H1 (cell line): Measurements from ENCODE around the gene MMP24OS. TPM values are rescaled to one million over a fixed set of nuclear protein-coding genes. Genes with fewer than 3 reads are reported as not detected.

Source experiments
- CTCF ChIA-PET: fragments of 300-600 bp; sonication (Branson Sonifier 250); formaldehyde crosslinking; loops from one replicate; lab custom pipeline; 2021; ENCODE audit not compliant: partially characterized antibody; lab: Charles Lee
- POLR2A ChIA-PET: fragments of 300-600 bp; sonication (Branson Sonifier 250); formaldehyde crosslinking; loops from one replicate; lab custom pipeline; 2021; ENCODE audit warnings: inconsistent platforms; ENCODE audit not compliant: partially characterized antibody; lab: Charles Lee
- DNase-seq, 2 experiments: peaks; one replicate each; pipeline versions ENCODE4 v3.0.0 to v3.0.0-alpha.2; 2010 to 2022; ENCODE audit warnings: low spot score in 2 of 2, low read depth in 1 of 2, mixed read lengths in 1 of 2
- FAIRE-seq: peaks from 2 replicates; lab custom pipeline; 2011; peaks lifted over from hg19 to GRCh38; lab: Jason Lieb, UNC
- H2AFZ ChIP-seq: 2 replicates; pipeline ENCODE4 v1.8.1; 2012; ENCODE audit warnings: low read length, inconsistent platforms
- H2AK5ac ChIP-seq: 2 replicates; pipeline ENCODE4 v1.6.1; 2013; ENCODE audit warnings: low read depth, low read length
- H2BK120ac ChIP-seq: replicated peaks from 2 replicates; pipeline ENCODE3; 2013; ENCODE audit warnings: low read depth, low read length, inconsistent platforms
- H2BK12ac ChIP-seq: 2 replicates; pipeline ENCODE4 v1.6.1; 2013; ENCODE audit warnings: low read depth, low read length
- H2BK15ac ChIP-seq: 2 replicates; pipeline ENCODE4 v1.6.1; 2013; ENCODE audit warnings: low read length
- H2BK20ac ChIP-seq: 2 replicates; pipeline ENCODE4 v1.6.1; 2013; ENCODE audit warnings: low read length
- H2BK5ac ChIP-seq: 2 replicates; pipeline ENCODE4 v1.6.1; 2013; ENCODE audit warnings: low read depth, low read length
- H3K14ac ChIP-seq: 2 replicates; pipeline ENCODE4 v1.6.1; 2013; ENCODE audit warnings: inconsistent platforms; ENCODE audit not compliant: insufficient read length
- H3K18ac ChIP-seq: 2 replicates; pipeline ENCODE4 v1.6.1; 2013; ENCODE audit warnings: low read length; ENCODE audit errors: extremely low read depth
- H3K23ac ChIP-seq: 2 replicates; pipeline ENCODE4 v1.6.1; 2013; ENCODE audit warnings: inconsistent platforms; ENCODE audit not compliant: insufficient read length
- H3K23me2 ChIP-seq: 2 replicates; pipeline ENCODE4 v1.6.1; 2013; ENCODE audit warnings: low read depth, low read length
- H3K27ac ChIP-seq: 2 replicates; pipeline ENCODE4 v1.6.1; 2011; ENCODE audit warnings: low read depth, low read length, inconsistent platforms
- H3K27me3 ChIP-seq, 4 experiments: replicated peaks in 1 of 4; 1 replicate in 1 of 4; 2 replicates in 3 of 4; pipeline versions ENCODE4 v1.6.1 to v1.8.1; 2011 to 2013; ENCODE audit warnings: low read length in 3 of 4, mild to moderate bottlenecking in 3 of 4, inconsistent platforms in 2 of 4, mixed read lengths in 2 of 4, moderate library complexity in 1 of 4; ENCODE audit not compliant: control insufficient read depth in 3 of 4, insufficient read depth in 3 of 4; ENCODE audit errors: extremely low read depth in 1 of 4
- H3K36me3 ChIP-seq, 4 experiments: 2 replicates each; pipeline versions ENCODE4 v1.6.1 to v1.8.1; 2011 to 2013; ENCODE audit warnings: mild to moderate bottlenecking in 4 of 4, low read length in 3 of 4, moderate library complexity in 2 of 4, control low read depth in 1 of 4, inconsistent platforms in 1 of 4; ENCODE audit not compliant: insufficient read depth in 4 of 4, control insufficient read depth in 2 of 4
- H3K4ac ChIP-seq: replicated peaks from 2 replicates; pipeline ENCODE3; 2013; ENCODE audit warnings: low read length, low read depth, mixed read lengths, inconsistent platforms; ENCODE audit not compliant: insufficient read length
- H3K4me1 ChIP-seq, 4 experiments: replicated peaks in 1 of 4; 1 replicate in 1 of 4; 2 replicates in 3 of 4; pipeline versions ENCODE4 v1.6.1 to v1.8.1; 2011 to 2013; ENCODE audit warnings: low read length in 3 of 4, inconsistent platforms in 2 of 4, mixed read lengths in 1 of 4; ENCODE audit not compliant: insufficient read depth in 4 of 4, control insufficient read depth in 3 of 4
- H3K4me2 ChIP-seq, 2 experiments: 2 replicates each; pipeline versions ENCODE4 v1.6.1 to v1.8.1; 2011 to 2013; ENCODE audit warnings: low read depth in 2 of 2, low read length in 2 of 2, control low read depth in 1 of 2, inconsistent platforms in 1 of 2, mild to moderate bottlenecking in 1 of 2; ENCODE audit not compliant: insufficient read depth in 1 of 2
- H3K4me3 ChIP-seq, 4 experiments: fragments of 200-600, 300-600 bp in 1 of 4; sonication (generic), shearing (Covaris generic), sonication (Bioruptor Twin) in 1 of 4; 2 replicates each; pipeline versions ENCODE4 v1.5.1 to v1.8.1; 2011 to 2016; ENCODE audit warnings: low read length in 4 of 4, low read depth in 3 of 4, control low read depth in 2 of 4, inconsistent platforms in 2 of 4, mild to moderate bottlenecking in 2 of 4, mixed read lengths in 1 of 4, moderate library complexity in 1 of 4; ENCODE audit not compliant: insufficient read depth in 2 of 4; ENCODE audit errors: extremely low read depth in 1 of 4
- H3K56ac ChIP-seq: replicated peaks from 2 replicates; pipeline ENCODE3; 2013; ENCODE audit warnings: low read depth, mild to moderate bottlenecking, mixed read lengths, low read length, inconsistent platforms; ENCODE audit not compliant: insufficient read length
- H3K79me1 ChIP-seq: 2 replicates; pipeline ENCODE4 v1.6.1; 2013; ENCODE audit warnings: low read depth, low read length, control low read depth
- H3K79me2 ChIP-seq, 2 experiments: 2 replicates each; pipeline versions ENCODE4 v1.6.1 to v1.8.1; 2012 to 2013; ENCODE audit warnings: low read length in 2 of 2, mild to moderate bottlenecking in 2 of 2, inconsistent platforms in 1 of 2; ENCODE audit not compliant: insufficient read depth in 2 of 2, control insufficient read depth in 1 of 2
- H3K9ac ChIP-seq, 4 experiments: replicated peaks in 1 of 4; 1 replicate in 1 of 4; 2 replicates in 3 of 4; pipeline versions ENCODE4 v1.6.1 to v1.8.1; 2011 to 2013; ENCODE audit warnings: low read depth in 3 of 4, low read length in 3 of 4, control low read depth in 2 of 4, mild to moderate bottlenecking in 2 of 4, moderate library complexity in 2 of 4, inconsistent platforms in 1 of 4; ENCODE audit errors: extremely low read depth in 1 of 4
- H3K9me3 ChIP-seq, 2 experiments: 2 replicates each; pipeline versions ENCODE4 v1.6.1 to v1.8.1; 2012 to 2013; ENCODE audit warnings: mild to moderate bottlenecking in 2 of 2, moderate library complexity in 2 of 2, control low read depth in 1 of 2, inconsistent platforms in 1 of 2, low read depth in 1 of 2, low read length in 1 of 2, mixed read lengths in 1 of 2; ENCODE audit not compliant: insufficient read depth in 2 of 2
- H4K20me1 ChIP-seq, 2 experiments: replicated peaks in 1 of 2; 2 replicates each; pipeline versions ENCODE3 to v1.8.1; 2011 to 2013; ENCODE audit warnings: inconsistent platforms in 2 of 2, low read length in 2 of 2, mild to moderate bottlenecking in 1 of 2; ENCODE audit not compliant: insufficient read depth in 2 of 2, control insufficient read depth in 1 of 2
- H4K5ac ChIP-seq: 2 replicates; pipeline ENCODE4 v1.6.1; 2013; ENCODE audit warnings: low read length, low read depth, mixed read lengths, inconsistent platforms; ENCODE audit not compliant: insufficient read length
- H4K8ac ChIP-seq: 2 replicates; pipeline ENCODE4 v1.8.0; 2013; ENCODE audit warnings: mild to moderate bottlenecking, moderate library complexity, low read length, inconsistent platforms; ENCODE audit not compliant: insufficient read depth; ENCODE audit errors: extremely low read depth
- H4K91ac ChIP-seq: replicated peaks from 2 replicates; pipeline ENCODE3; 2013; ENCODE audit warnings: low read length, mixed read lengths, inconsistent platforms; ENCODE audit not compliant: insufficient read length
- CTBP2 ChIP-seq: IDR thresholded peaks from 2 replicates; pipeline ENCODE4 v1.7.0; 2011; ENCODE audit warnings: borderline replicate concordance, mild to moderate bottlenecking, moderate library complexity, mixed read lengths, low read length; ENCODE audit not compliant: insufficient read depth, insufficient read length
- EGR1 ChIP-seq: IDR thresholded peaks from 2 replicates; pipeline ENCODE4 v1.6.1; 2011; ENCODE audit warnings: low read depth, low read length, borderline replicate concordance
- EZH2 ChIP-seq: fragments of 200-600 bp; sonication (generic); IDR thresholded peaks from 2 replicates; pipeline ENCODE4 v1.7.1; 2012; ENCODE audit warnings: low read depth, mild to moderate bottlenecking, moderate library complexity, low read length, inconsistent platforms; ENCODE audit not compliant: severe bottlenecking
- GABPA ChIP-seq: IDR thresholded peaks from 2 replicates; pipeline ENCODE4 v1.6.1; 2011; ENCODE audit warnings: mild to moderate bottlenecking, low read length, moderate library complexity, borderline replicate concordance; ENCODE audit not compliant: insufficient read depth
- GTF2F1 ChIP-seq: IDR thresholded peaks from 2 replicates; pipeline ENCODE4 v1.6.1; 2012; ENCODE audit warnings: low read depth, low read length, improper control_type of control experiment, borderline replicate concordance
- HDAC2 ChIP-seq, 2 experiments: fragments of 300-600 bp in 1 of 2; sonication (generic) in 1 of 2; IDR thresholded peaks; 2 replicates each; pipeline ENCODE4 v1.6.1; 2011 to 2012; ENCODE audit warnings: low read depth in 2 of 2, low read length in 2 of 2, mild to moderate bottlenecking in 2 of 2, moderate library complexity in 2 of 2, borderline replicate concordance in 1 of 2, inconsistent platforms in 1 of 2
- JUN ChIP-seq: IDR thresholded peaks from 2 replicates; pipeline ENCODE4 v1.6.1; 2011; ENCODE audit warnings: low read depth, mild to moderate bottlenecking, improper control_type of control experiment, low read length
- JUND ChIP-seq: IDR thresholded peaks from 2 replicates; pipeline ENCODE4 v1.6.1; 2011; ENCODE audit warnings: mild to moderate bottlenecking, improper control_type of control experiment, low read length
- MAFK ChIP-seq: IDR thresholded peaks from 2 replicates; pipeline ENCODE4 v1.6.1; 2012; ENCODE audit warnings: low read depth, mild to moderate bottlenecking, improper control_type of control experiment, low read length
- NRF1 ChIP-seq: IDR thresholded peaks from 2 replicates; pipeline ENCODE4 v1.6.1; 2011; ENCODE audit warnings: mild to moderate bottlenecking, low read depth, low read length, improper control_type of control experiment
- POLR2AphosphoS5 ChIP-seq: IDR thresholded peaks from 2 replicates; pipeline ENCODE4 v1.6.1; 2011; ENCODE audit warnings: low read depth, low read length
- SIN3A ChIP-seq, 2 experiments: IDR thresholded peaks in 1 of 2; conservative IDR thresholded peaks in 1 of 2; 2 replicates each; pipeline ENCODE4 v1.6.1; 2011 to 2012; ENCODE audit warnings: low read length in 2 of 2, improper control_type of control experiment in 1 of 2, low read depth in 1 of 2, mild to moderate bottlenecking in 1 of 2
- TAF1 ChIP-seq: IDR thresholded peaks from 2 replicates; pipeline ENCODE4 v1.6.1; 2011; ENCODE audit warnings: mild to moderate bottlenecking, low read depth, low read length
- TBP ChIP-seq: IDR thresholded peaks from 2 replicates; pipeline ENCODE4 v1.6.1; 2011; ENCODE audit warnings: low read depth, low read length, improper control_type of control experiment
- WGBS, 2 experiments: shearing (Covaris generic) in 1 of 2; methylation state at CpG; one replicate each; pipeline versions ENCODE4 v1.1.6 to v1.1.7; 2013 to 2015; ENCODE audit warnings: low lambda C conversion rate in 2 of 2, mixed read lengths in 2 of 2, inconsistent platforms in 1 of 2, low coverage in 1 of 2, missing lambda C conversion rate in 1 of 2; ENCODE audit not compliant: insufficient replicate concordance in 2 of 2, insufficient coverage in 1 of 2, insufficient read length in 1 of 2; ENCODE audit errors: extremely low coverage in 1 of 2, missing lambda C conversion rate in 1 of 2; 5-methylcytosine and 5-hydroxymethylcytosine counted together
- polyA plus RNA-seq, 7 experiments: library from polyadenylated mRNA; depleted of rRNA in 3 of 7; stranded (reverse) in 5 of 7; unstranded in 2 of 7; fragments of >200 nt in 5 of 7; fragments of 200-250 nt in 2 of 7; gene quantifications; 1 replicate in 5 of 7; 2 replicates in 1 of 7; 4 replicates in 1 of 7; pipeline versions ENCODE4 v1.2.1 to v1.2.3, GENCODE V29; 2011 to 2013; ENCODE audit warnings: missing spikeins in 2 of 7, mixed read lengths in 2 of 7
- total RNA-seq: library from RNA; stranded (reverse); fragmentation: NEBNext Ultra II Directional; extraction: Animal tissue kit (Norgen Biotek cat#: 25700); gene quantifications from 2 replicates; pipeline ENCODE4 v1.2.1, GENCODE V29; 2021

Gene MMP24OS
- total and polyA plus RNA-seq, 2 of the 8 experiments (the other 6 are each of a cell fraction or from before 2014, with no cell fraction given), result 19.0 to 21.3 TPM

DNA sequence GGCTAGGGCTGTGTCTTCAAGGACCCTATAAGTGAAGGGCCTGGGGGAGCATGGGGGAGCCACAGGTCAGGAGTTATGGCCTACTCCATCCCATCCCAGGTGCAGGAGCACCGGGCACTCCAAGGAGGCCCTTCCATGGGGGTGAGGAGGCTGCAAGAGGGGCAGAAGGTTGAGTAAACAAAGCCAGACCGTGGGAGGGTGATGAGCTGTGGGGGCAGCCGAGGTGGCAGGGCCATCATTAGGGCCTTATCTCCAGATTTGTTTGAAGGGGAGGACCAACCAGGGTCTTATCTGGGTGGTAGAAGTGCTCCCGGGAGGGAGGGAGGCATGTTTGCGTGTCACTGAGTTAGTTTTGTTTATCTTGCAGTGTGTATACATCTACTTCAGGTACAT is 16.4 kb upstream of the MMP24OS start:
- DNase-seq, result no peak
- H2BK15ac ChIP-seq, result no peak overlapping the region
- no peak overlapping the region for H4K5ac ChIP-seq
- H3K4me2 ChIP-seq, result no peak overlapping the region
- H3K23ac ChIP-seq, result no peak overlapping the region
- ChIA-PET CTCF (interaction anchor here (2.0 to 11.5 kb wide), 2 partner anchors 13 to 36 kb away, joined by 5 to 130 read pairs; no protein-coding TSS in a partner anchor), POLR2A (interaction anchor here (3.0 to 3.4 kb wide), 2 partner anchors 10 to 15 kb away, joined by 10 to 15 read pairs; partner anchors contain the start of gene EIF6)
- no peak for FAIRE-seq
- no peaks in the 10 kb centered on the region for H3K79me1 ChIP-seq
- no peak overlapping the region for H3K56ac ChIP-seq
- H3K4me1 ChIP-seq, result no peaks in the 10 kb centered on the region; a peak in 2 of 7 replicates
- H2BK5ac ChIP-seq, result no peak overlapping the region
- no peak overlapping the region for H3K9ac ChIP-seq
- no peaks in the 10 kb centered on the region for H3K9me3 ChIP-seq
- H4K20me1 ChIP-seq, result no peaks in the 10 kb centered on the region
- H3K4me3 ChIP-seq, result no peak overlapping the region
- H3K18ac ChIP-seq, result no peak overlapping the region
- WGBS, 2 experiments, result 86% methylated on average over 5 of the region's 5 CpGs; no CpG with 5 or more reads in 1 of the 2 experiments
- no peak overlapping the region for H3K4ac ChIP-seq
- no peak overlapping the region for H3K14ac ChIP-seq
- H3K27me3 ChIP-seq, result no peaks in the 10 kb centered on the region
- H2AK5ac ChIP-seq, result no peak overlapping the region
- H3K79me2 ChIP-seq, result no peaks in the 10 kb centered on the region
- H2BK20ac ChIP-seq, result no peak overlapping the region; the same call in 1 of the 2 replicates
- H3K27ac ChIP-seq, result no peak overlapping the region
- no peak overlapping the region for H4K8ac ChIP-seq
- H2AFZ ChIP-seq, result no peak overlapping the region
- no peak overlapping the region for H4K91ac ChIP-seq
- H3K23me2 ChIP-seq, result no peaks in the 10 kb centered on the region
- H2BK12ac ChIP-seq, result no peak overlapping the region
- no peak overlapping the region for H2BK120ac ChIP-seq
- no peaks in the 10 kb centered on the region for H3K36me3 ChIP-seq
- TF ChIP-seq MAFK (no peak), EGR1 (no peak), GABPA (no peak), TBP (no peak), NRF1 (no peak), GTF2F1 (no peak), SIN3A (conservative IDR thresholded peaks at IDR 0.05 in 1 of 2, IDR thresholded peaks at IDR 0.05 in 1 of 2; ENCODE audit: low read depth in 1 of 2, low read length in 2 of 2) (no peak), JUND (no peak), POLR2AphosphoS5 (no peak), JUN (no peak), CTBP2 (no peak), TAF1 (no peak), EZH2 (no peak), HDAC2 (IDR thresholded peaks at IDR 0.05; ENCODE audit: borderline replicate concordance in 1 of 2, low read depth in 2 of 2, low read length in 2 of 2) (no peak)
